ENCODE results near the gene TRAPPC12.

- TF ChIP-seq CTCF (IDR thresholded peaks at IDR 0.05) (no peak), POLR2A (IDR thresholded peaks at IDR 0.05) (no peak)
Measured at GRCh38 chr2:3522961-3523421, 143.5 kb downstream of the TRAPPC12 start.

Data from esophagus squamous epithelium (tissue), 4 donors.